Tongue (tissue), 2 donors: Measurements from ENCODE around the gene RANBP1. TPM values are rescaled to one million over a fixed set of nuclear protein-coding genes. Genes with fewer than 3 reads are reported as not detected.
A peak's percentile ranks its signal among the peaks of the same experiment; 100 is the strongest.
"Not testable (repeated sequence)": the region's sequence is repeated elsewhere in the genome, so short reads cannot be mapped to it uniquely, and the experiment has no call there.

ENCODE experiments used
- DNase-seq: peaks from one replicate; pipeline ENCODE4 v3.0.0-alpha.2; 2015
- total RNA-seq: library from RNA; depleted of rRNA; stranded (reverse); fragments of >200 nt; gene quantifications from one replicate; pipeline ENCODE4 v1.2.3, GENCODE V29; 2014

RANBP1 gene
- total RNA-seq, result 196 TPM

GRCh38 chr22:20115691-20116375 lies at the start of gene RANBP1:
Gene RANBP1, plus strand, starts transcription at chr22:20116104. Its CDS starts 81 bp downstream, at chr22:20116185.
- DNase-seq, result peak; percentile 50

GRCh38 chr22:20066617-20067383 lies 49.1 kb upstream of the RANBP1 start:
- no peak for DNase-seq

- not testable (repeated sequence) for DNase-seq
These were observed 48.6 kb upstream of the RANBP1 start for GRCh38 chr22:20067384-20067682.

DNA sequence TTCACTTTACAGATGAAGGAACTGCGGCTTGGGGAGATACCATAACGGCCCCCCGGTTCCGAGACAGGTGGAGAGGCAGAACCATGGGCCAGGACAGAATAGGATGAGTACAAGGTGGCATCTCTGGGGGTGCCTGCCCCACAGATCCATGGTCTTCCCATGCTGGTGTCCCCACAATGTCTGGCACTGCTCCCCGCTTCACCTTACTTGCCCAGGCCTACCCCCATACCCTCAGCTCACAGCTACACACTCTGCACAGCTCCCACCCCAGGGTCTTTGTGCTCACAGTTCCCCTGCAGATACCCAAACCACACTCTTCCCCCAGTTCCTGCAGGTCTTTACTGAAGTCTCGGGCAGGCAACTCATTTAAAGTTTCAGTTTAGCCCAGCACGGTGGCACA lies 47.3 kb upstream of the RANBP1 start:
- DNase-seq, result no peak

DNA sequence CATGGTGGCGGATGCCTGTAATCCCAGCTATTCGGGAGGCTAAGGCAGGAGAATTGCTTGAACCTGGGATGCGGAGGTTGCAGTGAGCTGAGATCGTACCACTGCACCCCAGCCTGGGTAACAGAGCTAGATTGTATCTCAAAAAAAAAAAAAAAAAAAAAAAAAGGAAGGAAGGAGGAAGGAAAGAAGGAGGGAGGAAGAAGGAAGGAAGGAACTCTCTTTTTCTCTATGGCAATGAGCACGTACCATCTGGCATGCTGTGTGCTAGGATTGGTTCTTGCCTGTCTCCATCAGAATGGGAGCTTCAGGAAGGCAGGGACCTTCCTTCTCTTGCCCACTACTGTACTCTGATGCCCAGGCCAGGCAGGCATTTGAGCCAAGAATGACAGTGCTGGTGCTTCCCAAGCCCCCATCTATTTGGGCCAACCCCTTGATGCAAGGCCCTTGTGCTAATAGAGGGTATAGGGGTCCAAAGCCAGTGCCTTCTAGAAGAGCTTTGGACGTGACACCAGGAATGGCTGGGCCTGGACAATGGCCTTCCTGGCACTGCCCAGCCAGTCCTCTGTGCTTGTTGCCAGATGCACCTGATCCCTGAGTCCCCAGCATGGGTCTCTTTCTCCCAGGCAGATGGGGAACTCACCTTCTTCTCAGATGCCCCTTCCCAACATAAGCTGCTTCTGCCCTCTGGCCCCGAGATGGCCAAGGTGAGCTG lies 46.4 kb upstream of the RANBP1 start:
- no peak for DNase-seq

GRCh38 chr22:20071524-20071972 lies 44.4 kb upstream of the RANBP1 start:
- DNase-seq, result no peak

GRCh38 chr22:20076627-20077172 lies 39.2 kb upstream of the RANBP1 start:
- DNase-seq, result no peak

- DNase-seq, result peak; percentile 98
These were observed 36.0 kb upstream of the RANBP1 start, which contains the start of gene DGCR8 for GRCh38 chr22:20079745-20080444. Gene DGCR8, plus strand, starts transcription at chr22:20080241. Its CDS starts 5,723 bp downstream, at chr22:20085964.

DNA sequence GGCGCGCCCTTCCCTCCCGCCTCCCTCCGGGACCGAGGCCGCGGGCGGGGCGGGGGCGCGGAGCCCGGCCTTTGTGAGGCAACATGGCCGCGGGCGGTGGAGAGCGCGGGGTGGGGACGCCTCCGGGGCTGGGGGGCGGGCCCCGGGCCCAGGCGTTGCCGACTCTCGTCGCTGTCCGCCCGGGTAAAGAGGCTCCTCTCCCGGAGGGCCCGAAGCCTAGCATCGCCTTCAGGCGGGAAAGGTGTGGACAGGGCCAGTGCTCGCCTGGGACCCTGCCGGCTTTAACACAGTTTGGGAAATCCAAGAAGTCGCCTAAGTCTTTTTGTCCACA lies 35.5 kb upstream of the RANBP1 start:
- DNase-seq, result peak; percentile 70

GRCh38 chr22:20080776-20081654 lies 34.9 kb upstream of the RANBP1 start:
- DNase-seq, result peak; percentile 62

GRCh38 chr22:20083157-20083890 lies 32.6 kb upstream of the RANBP1 start:
- DNase-seq, result no peak

DNA sequence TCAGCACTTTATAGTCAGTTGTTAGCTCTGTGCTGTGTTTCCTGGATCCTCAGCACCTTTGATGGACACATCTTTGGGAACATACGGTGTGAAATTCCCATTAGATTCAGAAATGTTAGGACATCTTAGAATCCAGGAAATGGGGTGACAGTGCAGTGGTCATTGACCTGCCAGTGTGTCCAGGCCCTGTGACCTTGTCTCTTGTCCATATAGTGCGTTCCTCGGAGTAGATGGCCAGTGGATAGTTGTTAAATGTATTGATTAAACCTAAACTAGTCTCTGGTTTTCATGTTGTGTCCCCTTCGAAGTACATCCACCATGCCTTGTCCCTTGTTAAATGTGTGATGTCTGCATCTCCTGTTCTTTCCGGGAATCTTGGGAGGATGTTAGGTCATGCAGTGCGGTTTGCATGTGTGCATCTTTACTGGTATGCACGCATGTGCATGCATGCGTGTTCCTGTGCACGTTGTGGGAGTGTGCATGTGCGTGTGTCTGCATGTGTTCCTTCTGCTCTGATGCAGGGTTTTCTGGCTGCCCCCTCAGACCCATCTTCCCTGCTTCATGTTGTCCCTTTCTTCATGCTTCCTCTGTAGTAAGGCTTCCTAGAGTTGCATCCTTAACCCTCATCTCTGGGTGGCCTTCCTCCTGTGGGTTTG lies 31.9 kb upstream of the RANBP1 start:
- no peak for DNase-seq

DNA sequence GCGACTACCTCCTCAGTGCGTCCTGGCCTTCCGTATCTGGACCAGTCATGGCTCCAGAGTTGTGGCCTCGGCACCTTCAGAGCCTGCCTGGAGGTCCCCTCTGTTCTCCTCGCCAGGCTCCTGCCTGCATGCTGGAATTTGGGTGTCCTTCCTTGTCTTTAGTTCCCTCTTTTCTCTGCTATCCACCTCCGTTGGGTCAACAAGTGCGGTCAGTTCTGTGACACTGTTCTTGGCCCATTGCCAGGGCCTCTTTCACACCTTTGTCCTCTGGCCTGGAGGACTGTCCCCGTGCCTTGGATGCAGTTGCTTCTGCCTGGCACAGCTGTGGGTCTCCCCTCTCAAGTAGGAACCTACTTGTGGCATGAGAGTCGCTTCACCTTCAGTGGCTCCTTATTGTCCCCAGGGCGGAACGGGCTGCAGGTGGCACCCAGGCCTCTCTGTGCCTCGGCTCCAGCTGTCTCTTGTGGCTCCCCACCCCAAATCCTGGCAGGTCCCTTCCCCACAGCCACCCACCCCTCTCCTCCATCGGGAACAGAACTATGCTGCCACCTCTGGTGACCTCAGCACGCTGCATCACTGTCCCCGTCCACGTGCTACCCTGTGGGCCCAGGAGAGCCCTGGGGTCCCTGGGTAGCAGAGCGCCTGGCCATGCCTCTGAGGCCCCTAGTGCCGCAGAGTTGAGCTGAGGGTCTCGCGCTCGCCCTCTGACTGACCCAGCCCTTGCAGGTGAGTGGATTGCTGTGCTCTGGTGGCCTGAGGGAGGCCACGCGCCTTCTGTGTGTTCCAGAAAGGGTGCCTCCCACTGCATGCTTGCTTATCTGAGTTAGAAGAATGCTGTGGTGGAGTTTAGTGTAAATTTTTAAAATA lies 31.1 kb upstream of the RANBP1 start:
- DNase-seq, result no peak

- DNase-seq, result no peak
These were observed 30.3 kb upstream of the RANBP1 start for GRCh38 chr22:20085651-20086050.

DNA sequence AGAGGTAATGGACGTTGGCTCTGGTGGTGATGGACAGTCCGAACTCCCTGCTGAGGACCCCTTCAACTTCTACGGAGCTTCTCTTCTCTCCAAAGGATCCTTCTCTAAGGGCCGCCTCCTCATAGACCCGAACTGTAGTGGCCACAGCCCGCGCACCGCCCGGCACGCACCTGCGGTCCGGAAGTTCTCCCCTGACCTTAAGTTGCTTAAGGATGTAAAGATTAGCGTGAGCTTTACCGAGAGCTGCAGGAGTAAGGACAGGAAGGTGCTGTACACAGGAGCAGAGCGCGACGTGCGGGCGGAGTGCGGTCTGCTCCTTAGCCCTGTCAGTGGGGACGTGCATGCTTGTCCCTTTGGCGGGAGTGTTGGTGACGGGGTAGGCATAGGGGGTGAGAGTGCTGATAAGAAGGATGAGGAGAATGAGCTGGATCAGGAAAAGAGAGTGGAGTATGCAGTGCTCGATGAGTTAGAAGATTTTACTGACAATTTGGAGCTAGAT lies 29.8 kb upstream of the RANBP1 start:
- no peak for DNase-seq

GRCh38 chr22:20086763-20087162 lies 29.1 kb upstream of the RANBP1 start:
- DNase-seq, result no peak

GRCh38 chr22:20087319-20088262 lies 28.3 kb upstream of the RANBP1 start:
- no peak for DNase-seq

DNA sequence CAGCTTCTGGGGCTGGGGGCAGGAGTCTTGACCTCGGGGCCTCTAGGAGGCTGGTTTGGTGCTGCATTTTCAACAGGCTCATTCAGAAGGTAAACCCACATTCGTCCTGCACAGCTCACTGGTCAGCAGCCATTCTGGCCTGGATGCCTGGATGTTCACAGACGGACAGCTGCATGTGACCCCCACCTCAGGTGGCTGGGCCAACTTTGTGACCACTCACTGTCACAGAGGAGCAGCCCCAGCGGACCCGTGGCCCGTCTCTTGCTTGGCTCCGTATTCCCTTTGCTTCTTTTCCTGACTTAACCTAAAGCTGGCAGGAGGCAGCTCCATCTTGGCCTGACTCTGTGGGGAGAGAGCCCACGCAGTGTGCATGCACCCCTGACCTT lies 27.6 kb upstream of the RANBP1 start:
- no peak for DNase-seq
